ENCODE measurements around the gene PRR16.

The PRR16 gene

GRCh38 chr5:120463006-120463680, 957 bp upstream of the PRR16 start:
- DNase-seq (ENCODE audit: low read depth), result no peak

DNA sequence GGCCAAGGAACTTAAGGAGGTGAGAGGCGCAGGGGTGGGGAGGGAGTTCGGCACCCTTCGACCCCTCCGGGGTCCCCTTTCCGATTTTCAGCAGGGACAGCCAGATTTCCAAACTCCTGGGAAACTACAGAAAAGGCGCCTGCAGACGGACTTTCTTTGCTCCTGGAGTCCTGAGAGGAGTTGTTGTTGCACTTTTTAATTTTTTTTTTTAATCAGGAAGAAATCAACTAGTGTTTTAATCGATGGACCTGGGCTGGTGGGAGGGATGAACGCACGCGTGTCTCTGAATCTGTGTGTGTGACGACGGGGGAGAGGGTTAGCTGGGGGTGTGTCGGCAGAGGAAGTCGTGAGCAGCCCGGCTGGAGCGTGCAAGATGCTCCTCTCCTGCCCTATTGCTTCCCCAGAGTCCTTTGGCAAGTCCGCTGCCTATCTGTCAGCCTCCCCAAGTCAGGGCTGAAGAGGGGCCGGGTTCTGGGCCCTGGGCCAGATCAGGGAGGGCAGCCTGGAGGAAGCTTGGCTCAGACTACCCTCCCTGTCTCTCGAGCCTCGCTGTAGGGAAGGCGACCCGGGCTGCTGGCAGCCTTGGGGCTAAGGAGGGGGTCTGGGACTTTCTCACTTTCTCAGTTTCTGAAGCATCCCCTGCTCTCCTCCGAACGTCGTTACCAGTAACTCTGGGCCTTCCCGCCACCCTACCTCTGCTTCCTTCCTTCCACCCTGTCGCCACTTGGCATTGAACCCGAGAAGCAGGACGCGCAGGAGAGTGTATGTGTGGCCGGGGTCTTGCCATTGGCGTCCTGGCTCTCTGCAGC, 731 bp downstream of the PRR16 start:
- peak; percentile 72 for DNase-seq (ENCODE audit: low read depth)

GRCh38 chr5:120465436-120465961, 1.4 kb downstream of the PRR16 start:
- DNase-seq (ENCODE audit: low read depth), result peak; percentile 55

DNA sequence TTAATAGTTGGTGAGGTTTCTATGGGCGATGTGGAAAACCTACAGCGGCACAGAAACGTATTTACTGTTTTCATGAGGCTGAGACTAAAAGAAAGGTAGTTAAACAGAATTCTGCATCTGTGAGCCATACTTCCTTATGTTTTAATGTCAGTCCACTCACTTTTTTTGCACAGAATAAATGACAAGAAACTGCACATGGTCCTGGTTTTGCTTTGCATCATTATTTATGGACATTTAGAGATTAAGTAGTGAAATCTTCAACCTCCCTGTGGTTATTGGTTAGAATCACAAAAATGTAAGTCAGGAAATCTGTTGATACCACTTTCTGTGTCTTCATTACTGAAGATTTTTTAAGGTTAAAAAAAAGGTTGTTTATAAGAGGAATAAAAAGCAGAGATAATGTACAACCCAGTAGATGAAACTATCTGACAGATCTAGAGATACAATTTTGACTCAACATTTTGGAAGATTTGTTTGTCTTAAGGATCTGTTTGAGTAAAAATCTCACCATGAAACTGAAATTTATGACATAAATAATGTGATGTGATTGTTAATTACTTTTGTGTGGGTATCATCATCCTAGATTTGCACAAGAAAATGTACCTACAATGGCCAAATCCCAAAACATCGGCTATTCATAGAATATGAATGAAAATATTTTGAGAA, 2.4 kb downstream of the PRR16 start:
- DNase-seq (ENCODE audit: low read depth), result no peak

- DNase-seq (ENCODE audit: low read depth), result no peak
These were observed 7.9 kb downstream of the PRR16 start for GRCh38 chr5:120471971-120472370.

GRCh38 chr5:120472911-120473310, 8.8 kb downstream of the PRR16 start:
- no peak for DNase-seq (ENCODE audit: low read depth)

DNA sequence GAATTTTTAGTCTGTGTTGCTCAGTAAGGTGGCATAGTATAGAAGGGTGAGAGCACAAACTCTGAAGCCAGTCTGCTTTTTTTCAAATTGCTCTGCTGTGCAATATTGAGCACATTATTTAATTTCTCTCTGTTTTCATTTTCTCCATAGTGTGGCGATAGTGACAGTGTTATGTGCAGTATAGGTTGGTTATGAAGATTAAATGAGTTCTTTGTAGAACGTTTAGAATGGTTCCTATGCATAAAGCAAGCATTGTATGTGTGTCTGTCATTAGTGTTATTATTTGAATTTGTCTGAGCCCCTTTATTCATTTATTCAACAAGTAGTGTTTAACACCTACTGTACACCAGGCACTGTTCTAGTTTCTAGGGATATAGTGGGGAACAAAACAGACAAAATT, 9.2 kb downstream of the PRR16 start:
- DNase-seq (ENCODE audit: low read depth), result no peak

GRCh38 chr5:120476063-120476462, 12.0 kb downstream of the PRR16 start:
- DNase-seq (ENCODE audit: low read depth), result no peak

DNA sequence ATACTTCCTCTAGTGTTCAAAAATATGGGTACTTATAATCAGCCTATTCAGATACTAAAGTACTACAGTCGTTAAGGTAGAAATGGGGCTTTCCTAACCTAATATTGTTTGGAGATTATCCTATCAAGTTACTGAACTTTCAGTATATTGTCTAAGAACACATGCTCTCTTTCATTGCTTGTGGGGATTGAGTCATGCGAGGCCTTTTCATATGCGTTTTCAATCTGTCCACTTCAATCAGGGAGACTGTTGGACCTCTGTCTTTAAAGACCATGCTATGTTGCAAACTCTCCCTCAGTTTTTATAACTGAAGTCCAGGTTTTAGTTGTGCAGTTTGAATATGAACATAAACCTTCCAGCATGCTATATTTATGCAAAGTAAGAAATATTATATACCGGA, 15.0 kb downstream of the PRR16 start:
- no peak for DNase-seq (ENCODE audit: low read depth)

DNA sequence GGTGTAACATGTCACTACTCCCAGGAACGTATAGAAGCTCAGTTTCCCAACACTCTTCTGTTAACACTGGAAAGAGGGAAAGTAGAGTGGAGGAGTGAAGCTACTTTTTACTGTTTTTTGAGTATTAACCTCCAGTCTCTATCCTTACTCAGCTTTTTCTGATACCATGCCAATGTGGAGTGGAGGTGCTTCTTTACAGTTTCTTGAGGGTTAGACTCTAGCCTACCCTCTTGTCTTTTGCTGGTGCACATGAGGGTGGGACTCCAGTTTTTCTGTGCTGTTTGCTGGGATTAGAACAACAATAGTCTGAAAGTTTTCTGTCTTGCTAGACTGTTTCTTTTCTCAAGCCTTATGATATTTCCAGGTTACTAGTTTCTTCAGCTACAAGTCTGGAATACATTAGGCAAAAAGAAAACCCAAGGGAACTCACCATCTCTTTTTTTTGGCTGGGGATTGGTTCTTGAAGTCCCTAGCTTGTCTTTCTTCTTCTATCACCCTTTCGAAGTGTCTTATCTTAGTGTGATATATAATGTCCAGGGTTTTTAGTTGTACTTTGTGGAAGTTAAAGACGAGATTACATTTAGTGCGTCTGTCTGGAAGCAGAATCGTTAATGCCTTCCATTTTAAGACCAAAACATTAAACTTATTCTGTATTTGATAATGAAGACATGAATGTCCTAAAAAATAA, 35.9 kb downstream of the PRR16 start:
- no peak for DNase-seq (ENCODE audit: low read depth)

GRCh38 chr5:120502531-120502930, 38.4 kb downstream of the PRR16 start:
- DNase-seq (ENCODE audit: low read depth), result no peak

DNA sequence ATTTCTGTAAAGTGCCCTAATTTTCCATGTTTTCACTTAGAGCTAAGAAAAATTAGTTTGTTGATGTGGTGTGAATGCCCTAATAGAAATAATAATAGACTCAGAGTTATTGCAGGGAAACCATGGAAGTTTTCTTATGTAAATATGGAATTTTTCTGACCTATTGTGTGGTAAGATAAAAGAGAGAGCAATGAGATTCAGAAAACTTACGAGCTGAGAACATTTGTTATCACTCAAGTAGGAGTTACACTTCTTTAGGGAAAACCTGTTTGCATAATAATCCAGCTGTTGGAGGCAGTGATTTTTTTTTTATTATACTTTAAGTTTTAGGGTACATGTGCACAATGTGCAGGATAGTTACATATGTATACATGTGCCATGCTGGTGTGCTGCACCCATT, 39.2 kb downstream of the PRR16 start:
- no peak for DNase-seq (ENCODE audit: low read depth)

- DNase-seq (ENCODE audit: low read depth), result no peak
These were observed 40.0 kb downstream of the PRR16 start for GRCh38 chr5:120504057-120504456.

DNA sequence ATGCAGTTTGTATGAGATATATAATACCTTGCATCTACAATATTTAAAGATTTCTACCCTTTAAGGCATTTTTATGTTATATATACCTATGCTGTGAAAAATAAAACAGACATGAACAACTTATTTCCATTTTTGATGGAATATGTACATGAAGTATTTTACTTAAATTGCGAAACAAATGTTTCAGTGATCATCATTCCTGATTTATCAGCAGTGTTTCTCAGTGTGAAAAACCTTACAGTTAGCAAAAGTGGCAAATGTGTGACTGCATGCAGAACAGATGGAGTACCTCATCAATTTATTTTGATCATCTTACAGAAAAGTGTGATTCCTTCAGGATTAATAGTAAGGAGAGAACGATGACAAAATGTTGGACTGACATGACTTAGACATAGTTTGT, 43.1 kb downstream of the PRR16 start:
- DNase-seq (ENCODE audit: low read depth), result no peak

GRCh38 chr5:120507800-120508463, 43.8 kb downstream of the PRR16 start:
- DNase-seq (ENCODE audit: low read depth), result peak; percentile 80

DNA sequence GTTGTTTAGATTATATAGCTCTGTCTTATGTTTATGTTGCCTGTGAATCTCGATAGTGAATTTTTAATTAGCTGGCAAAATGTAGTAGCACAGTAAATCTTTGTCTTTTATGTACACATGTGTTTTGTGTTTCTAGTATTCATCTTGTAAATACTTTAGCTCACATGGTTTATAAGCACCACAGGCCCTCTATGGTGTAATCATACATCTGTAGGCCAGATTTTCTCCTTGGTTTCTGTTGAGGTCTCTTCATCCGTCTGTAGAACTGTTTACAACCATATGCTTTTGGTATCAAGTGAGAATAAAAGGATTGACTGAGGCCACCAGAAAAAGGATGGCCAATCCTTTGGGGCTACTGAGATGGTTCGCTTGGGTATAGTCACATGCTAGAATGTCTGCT, 45.0 kb downstream of the PRR16 start:
- peak; percentile 65 for DNase-seq (ENCODE audit: low read depth)

- DNase-seq (ENCODE audit: low read depth), result no peak
These were observed 46.1 kb downstream of the PRR16 start for GRCh38 chr5:120510098-120510637.

GRCh38 chr5:120510994-120511686, 47.0 kb downstream of the PRR16 start:
- no peak for DNase-seq (ENCODE audit: low read depth)

GRCh38 chr5:120512068-120512467, 48.0 kb downstream of the PRR16 start:
- no peak for DNase-seq (ENCODE audit: low read depth)

DNA sequence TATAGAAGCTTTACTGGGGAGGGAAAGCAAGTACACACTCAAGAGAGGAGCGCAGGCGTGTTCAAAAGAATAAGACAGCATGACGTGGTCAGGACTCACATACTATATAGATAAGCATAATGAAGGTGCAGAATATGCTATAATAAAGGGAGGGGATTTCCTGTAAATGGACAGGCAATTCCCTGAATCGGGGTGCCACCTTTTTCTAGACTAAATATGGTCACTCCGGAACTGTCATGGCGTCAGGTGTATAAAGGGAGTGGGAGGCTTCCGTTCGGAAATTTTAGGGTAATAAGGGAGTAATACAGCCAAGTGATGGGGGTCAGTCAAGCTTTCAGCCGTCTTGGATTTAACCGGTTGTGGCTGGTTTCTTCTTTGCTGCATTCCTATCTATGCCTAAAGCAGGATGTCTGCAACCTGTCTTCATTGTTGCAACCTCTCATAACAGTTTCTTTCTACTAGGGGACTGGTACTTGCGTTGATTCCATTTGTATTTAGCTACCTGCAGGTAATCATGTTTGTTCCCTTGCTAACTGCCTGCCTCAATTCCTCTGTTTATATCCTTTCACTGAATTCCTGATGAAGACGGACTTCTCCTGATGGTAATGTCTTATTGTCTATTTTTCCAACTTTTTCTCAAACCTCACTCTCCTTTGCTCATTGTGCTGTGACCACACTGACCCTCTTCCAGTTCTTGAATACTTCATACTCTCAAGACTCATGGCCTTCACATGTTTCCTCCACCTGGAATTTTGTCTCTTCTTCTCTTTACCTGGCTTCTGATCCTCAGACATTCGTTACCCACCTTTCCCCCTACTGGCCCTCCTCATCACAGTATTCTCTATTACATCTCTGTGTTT, 48.9 kb downstream of the PRR16 start:
- DNase-seq (ENCODE audit: low read depth), result no peak

Data from fibroblast of the conjunctiva (primary cell).